H9 (cell line): ENCODE data around the gene NTSR2. TPM values are rescaled to one million over a fixed set of nuclear protein-coding genes. Genes with fewer than 3 reads are reported as not detected.

Experiments used
- DNase-seq: peaks from one replicate; pipeline ENCODE4 v3.0.0-alpha.2; 2017
- H2AFZ ChIP-seq: one replicate; pipeline ENCODE4 v1.6.1; 2013; ENCODE audit warnings: mild to moderate bottlenecking, low read length, control low read depth, moderate library complexity
- H2AK5ac ChIP-seq: 2 replicates; pipeline ENCODE4 v1.6.1; 2013; ENCODE audit warnings: low read length, control low read depth, mixed read lengths; ENCODE audit not compliant: insufficient read length
- H2BK120ac ChIP-seq: one replicate; pipeline ENCODE4 v1.6.1; 2013; ENCODE audit warnings: low read depth, mild to moderate bottlenecking, low read length, control low read depth, inconsistent platforms; ENCODE audit not compliant: poor library complexity, severe bottlenecking
- H2BK12ac ChIP-seq: 2 replicates; pipeline ENCODE4 v1.6.1; 2013; ENCODE audit warnings: low read length, control low read depth, mixed read lengths, low read depth; ENCODE audit not compliant: insufficient read length
- H2BK15ac ChIP-seq: 2 replicates; pipeline ENCODE4 v1.6.1; 2013; ENCODE audit warnings: low read depth, low read length, control low read depth
- H2BK20ac ChIP-seq: one replicate; pipeline ENCODE4 v1.6.1; 2013; ENCODE audit warnings: low read depth, mild to moderate bottlenecking, low read length, control low read depth, inconsistent platforms; ENCODE audit not compliant: poor library complexity, severe bottlenecking
- H2BK5ac ChIP-seq: 2 replicates; pipeline ENCODE4 v1.6.1; 2013; ENCODE audit warnings: low read length, control low read depth, mixed read lengths; ENCODE audit not compliant: insufficient read length
- H3K14ac ChIP-seq: 2 replicates; pipeline ENCODE4 v1.6.1; 2013; ENCODE audit warnings: low read length, control low read depth; ENCODE audit not compliant: insufficient read depth
- H3K18ac ChIP-seq: 2 replicates; pipeline ENCODE4 v1.6.1; 2013; ENCODE audit warnings: low read depth, mild to moderate bottlenecking, mixed read lengths, low read length, control low read depth; ENCODE audit not compliant: insufficient read length
- H3K23ac ChIP-seq: 2 replicates; pipeline ENCODE4 v1.6.1; 2013; ENCODE audit warnings: low read length, control low read depth, mixed read lengths, low read depth; ENCODE audit not compliant: insufficient read length
- H3K23me2 ChIP-seq: 2 replicates; pipeline ENCODE4 v1.6.1; 2013; ENCODE audit warnings: low read depth, mild to moderate bottlenecking, mixed read lengths, low read length, control low read depth; ENCODE audit not compliant: insufficient read length, poor library complexity, severe bottlenecking
- H3K27ac ChIP-seq: 2 replicates; pipeline ENCODE4 v1.5.1; 2013; ENCODE audit warnings: low read length, control low read depth, mixed read lengths, low read depth; ENCODE audit not compliant: insufficient read length
- H3K27me3 ChIP-seq: 2 replicates; pipeline ENCODE4 v1.6.1; 2013; ENCODE audit warnings: low read length, control low read depth, inconsistent platforms; ENCODE audit not compliant: insufficient read depth
- H3K4ac ChIP-seq: 2 replicates; pipeline ENCODE4 v1.6.1; 2013; ENCODE audit warnings: low read depth, mild to moderate bottlenecking, control low read depth, inconsistent platforms, low read length, moderate library complexity
- H3K4me1 ChIP-seq: 2 replicates; pipeline ENCODE4 v1.6.1; 2013; ENCODE audit warnings: low read length, control low read depth, inconsistent platforms; ENCODE audit not compliant: insufficient read depth
- H3K4me2 ChIP-seq: 2 replicates; pipeline ENCODE4 v1.6.1; 2013; ENCODE audit warnings: low read length, control low read depth, mixed read lengths; ENCODE audit not compliant: insufficient read length, insufficient read depth
- H3K56ac ChIP-seq: 2 replicates; pipeline ENCODE4 v1.6.1; 2013; ENCODE audit warnings: low read depth, mild to moderate bottlenecking, mixed read lengths, low read length, control low read depth; ENCODE audit not compliant: insufficient read length
- H3K79me1 ChIP-seq: 2 replicates; pipeline ENCODE4 v1.6.1; 2013; ENCODE audit warnings: low read depth, mild to moderate bottlenecking, moderate library complexity, low read length, control low read depth, inconsistent platforms; ENCODE audit not compliant: insufficient read depth, poor library complexity, severe bottlenecking
- H3K79me2 ChIP-seq: 2 replicates; pipeline ENCODE4 v1.6.1; 2013; ENCODE audit warnings: low read length, control low read depth, inconsistent platforms; ENCODE audit not compliant: insufficient read depth
- H3K9ac ChIP-seq: 2 replicates; pipeline ENCODE4 v1.6.1; 2013; ENCODE audit warnings: low read length, control low read depth, mixed read lengths; ENCODE audit not compliant: insufficient read length; ENCODE audit errors: extremely low read depth
- H3K9me3 ChIP-seq: one replicate; pipeline ENCODE4 v1.6.1; 2013; ENCODE audit warnings: low read depth, low read length, inconsistent platforms; ENCODE audit not compliant: control insufficient read depth
- H3T11ph ChIP-seq: one replicate; pipeline ENCODE4 v1.6.1; 2013; ENCODE audit warnings: mild to moderate bottlenecking, low read length, control low read depth, inconsistent platforms
- H4K20me1 ChIP-seq: one replicate; pipeline ENCODE4 v1.6.1; 2013; ENCODE audit not compliant: control insufficient read depth, insufficient read length, insufficient read depth
- H4K5ac ChIP-seq: 2 replicates; pipeline ENCODE4 v1.6.1; 2013; ENCODE audit warnings: low read depth, mild to moderate bottlenecking, mixed read lengths, low read length, control low read depth; ENCODE audit not compliant: insufficient read length
- H4K8ac ChIP-seq: replicated peaks from 2 replicates; pipeline ENCODE4 v1.6.1; 2013; ENCODE audit warnings: low read length, control low read depth, mixed read lengths, low read depth; ENCODE audit not compliant: insufficient read length
- H4K91ac ChIP-seq: 2 replicates; pipeline ENCODE4 v1.6.1; 2013; ENCODE audit warnings: low read depth, mild to moderate bottlenecking, moderate library complexity, mixed read lengths, low read length, control low read depth; ENCODE audit not compliant: insufficient read length
- H3K27ac Mint-ChIP-seq, 3 experiments: 2 replicates in 2 of 3; 3 replicates in 1 of 3; pipeline ENCODE4 v1.8.0; 2020 to 2021; ENCODE audit warnings: mixed read lengths in 3 of 3, mild to moderate bottlenecking in 1 of 3, moderate library complexity in 1 of 3
- H3K27me3 Mint-ChIP-seq: 2 replicates; pipeline ENCODE4 v1.8.0; 2021; ENCODE audit warnings: low read depth, mild to moderate bottlenecking, moderate library complexity, mixed read lengths
- H3K36me3 Mint-ChIP-seq, 3 experiments: 2 replicates in 2 of 3; 3 replicates in 1 of 3; pipeline ENCODE4 v1.8.0; 2020 to 2021; ENCODE audit warnings: low read depth in 3 of 3, mixed read lengths in 3 of 3; ENCODE audit not compliant: insufficient read depth in 1 of 3
- H3K4me1 Mint-ChIP-seq, 2 experiments: 2 replicates each; pipeline ENCODE4 v1.8.0; 2020; ENCODE audit warnings: mixed read lengths in 2 of 2
- H3K4me3 Mint-ChIP-seq, 2 experiments: 2 replicates in 1 of 2; 3 replicates in 1 of 2; pipeline ENCODE4 v1.8.0; 2020 to 2021; ENCODE audit warnings: mild to moderate bottlenecking in 2 of 2, mixed read lengths in 2 of 2, moderate library complexity in 1 of 2
- H3K9me3 Mint-ChIP-seq, 2 experiments: 2 replicates in 1 of 2; 3 replicates in 1 of 2; pipeline ENCODE4 v1.8.0; 2020; ENCODE audit warnings: mild to moderate bottlenecking in 2 of 2, mixed read lengths in 2 of 2, moderate library complexity in 1 of 2
- CTCF ChIP-seq: fragments of 200-600 bp; sonication (generic); conservative IDR thresholded peaks from 3 replicates; pipeline ENCODE4 v1.8.0; 2021; ENCODE audit warnings: antibody characterized with exemption, mild to moderate bottlenecking
- WGBS: extraction: QIAGEN DNeasy Blood & Tissue Kit; methylation state at CpG from one replicate; pipeline ENCODE4 v1.1.7; 2013; ENCODE audit warnings: missing lambda C conversion rate, low lambda C conversion rate, mixed read lengths; ENCODE audit not compliant: insufficient read length; ENCODE audit errors: extremely low coverage; 5-methylcytosine and 5-hydroxymethylcytosine counted together
- total RNA-seq: library from RNA; stranded (reverse); gene quantifications from 2 replicates; pipeline ENCODE4 v1.2.1, GENCODE V29; 2021

Gene NTSR2
- total RNA-seq, 1 experiment from 2014 or later: not detected

GRCh38 chr2:11705711-11706110, 35.7 kb upstream of the NTSR2 start:
- H2BK5ac ChIP-seq: no peak overlapping the region
- no peak overlapping the region for H3K27ac ChIP-seq
- no peak overlapping the region for H3K56ac ChIP-seq
- H4K5ac ChIP-seq: no peak overlapping the region
- WGBS: no CpG with 5 or more reads among the region's 3 CpGs
- H3T11ph ChIP-seq: no peak overlapping the region
- H3K23ac ChIP-seq: no peak overlapping the region
- H3K23me2 ChIP-seq: no peaks in the 10 kb centered on the region
- Mint-ChIP-seq H3K27me3 (peaks cover 7% of the 10 kb centered on the region), H3K9me3 (peaks cover 5 to 9% of the 10 kb centered on the region in 2 experiments), H3K4me1 (no peaks in the 10 kb centered on the region), H3K27ac (0 out of 7 replicates have a peak overlapping the region, but pooled peaks of 1 of the 3 experiments have one; percentile 57), H3K4me3 (no peak overlapping the region), H3K36me3 (peaks cover 0 to 5% (median 4%) of the 10 kb centered on the region in 3 experiments; a peak in 5 of 7 replicates)
- H3K4ac ChIP-seq: no peak overlapping the region
- H3K79me2 ChIP-seq: no peaks in the 10 kb centered on the region
- H3K79me1 ChIP-seq: no peaks in the 10 kb centered on the region
- H2BK12ac ChIP-seq: no peak overlapping the region
- H3K18ac ChIP-seq: no peak overlapping the region
- no peak overlapping the region for H2AFZ ChIP-seq
- no peak overlapping the region for H3K14ac ChIP-seq
- no peaks in the 10 kb centered on the region for H3K27me3 ChIP-seq
- no peaks in the 10 kb centered on the region for H3K9me3 ChIP-seq
- no peak overlapping the region for H3K4me2 ChIP-seq
- no peak overlapping the region for H2BK20ac ChIP-seq
- no peak for TF ChIP-seq CTCF
- no peak overlapping the region for H2BK15ac ChIP-seq
- no peak overlapping the region for H4K8ac ChIP-seq
- H4K91ac ChIP-seq: no peak overlapping the region
- no peak overlapping the region for H2BK120ac ChIP-seq
- no peak for DNase-seq
- no peak overlapping the region for H2AK5ac ChIP-seq
- H3K9ac ChIP-seq: no peak overlapping the region
- H3K4me1 ChIP-seq: no peaks in the 10 kb centered on the region
- H4K20me1 ChIP-seq: no peaks in the 10 kb centered on the region
